Muscle layer of colon (tissue), 2 donors: ENCODE data around the gene C3orf22.
"Not testable (repeated sequence)": the region's sequence is repeated elsewhere in the genome, so short reads cannot be mapped to it uniquely, and the experiment has no call there.

ENCODE experiments used
- H3K27ac ChIP-seq: one replicate; pipeline ENCODE4 v1.7.0; 2013; ENCODE audit warnings: low read depth, mild to moderate bottlenecking, low read length, moderate library complexity
- H3K27me3 ChIP-seq, 2 donors: one replicate each; pipeline ENCODE4 v1.7.0; 2013; ENCODE audit warnings: low read length in 2 of 2, mild to moderate bottlenecking in 2 of 2; ENCODE audit not compliant: insufficient read depth in 2 of 2, control insufficient read depth in 1 of 2
- H3K36me3 ChIP-seq: one replicate; pipeline ENCODE4 v1.7.0; 2013; ENCODE audit warnings: mild to moderate bottlenecking, low read length; ENCODE audit not compliant: insufficient read depth
- H3K4me1 ChIP-seq: one replicate; pipeline ENCODE4 v1.7.0; 2013; ENCODE audit warnings: mild to moderate bottlenecking, low read length; ENCODE audit not compliant: insufficient read depth
- H3K4me3 ChIP-seq, 2 donors: one replicate each; pipeline ENCODE4 v1.7.0; 2013; ENCODE audit warnings: low read length in 2 of 2, low read depth in 1 of 2, mild to moderate bottlenecking in 1 of 2, moderate library complexity in 1 of 2
- H3K9ac ChIP-seq: one replicate; pipeline ENCODE4 v1.7.0; 2013; ENCODE audit warnings: low read length
- H3K9me3 ChIP-seq: one replicate; pipeline ENCODE4 v1.7.0; 2013; ENCODE audit warnings: mild to moderate bottlenecking, low read length
- donor health status: abdominal sarcoma.
- donor health status: Adenocarcinoma of cecum.

The C3orf22 gene, protein sequence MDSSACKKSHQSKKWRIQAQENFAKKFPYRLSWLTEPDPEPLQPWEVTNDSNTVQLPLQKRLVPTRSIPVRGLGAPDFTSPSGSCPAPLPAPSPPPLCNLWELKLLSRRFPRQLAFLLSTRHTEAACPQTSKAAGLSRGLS

GRCh38 chr3:126558336-126559071 lies at the start of gene C3orf22:
TSS of gene C3orf22 (minus strand) at chr3:126558932. CDS start at chr3:126553390, 5,542 bp downstream.
- no peaks in the 10 kb centered on the region for H3K36me3 ChIP-seq
- peaks cover 0 to 4% of the 10 kb centered on the region in 2 donors for H3K27me3 ChIP-seq
- no peak within 1 kb of the TSS for H3K9ac ChIP-seq
- no peaks in the 10 kb centered on the region for H3K4me1 ChIP-seq
- H3K4me3 ChIP-seq, result no peak within 1 kb of the TSS
- H3K9me3 ChIP-seq, result no peaks in the 10 kb centered on the region
- H3K27ac ChIP-seq, result no peak within 1 kb of the TSS

DNA sequence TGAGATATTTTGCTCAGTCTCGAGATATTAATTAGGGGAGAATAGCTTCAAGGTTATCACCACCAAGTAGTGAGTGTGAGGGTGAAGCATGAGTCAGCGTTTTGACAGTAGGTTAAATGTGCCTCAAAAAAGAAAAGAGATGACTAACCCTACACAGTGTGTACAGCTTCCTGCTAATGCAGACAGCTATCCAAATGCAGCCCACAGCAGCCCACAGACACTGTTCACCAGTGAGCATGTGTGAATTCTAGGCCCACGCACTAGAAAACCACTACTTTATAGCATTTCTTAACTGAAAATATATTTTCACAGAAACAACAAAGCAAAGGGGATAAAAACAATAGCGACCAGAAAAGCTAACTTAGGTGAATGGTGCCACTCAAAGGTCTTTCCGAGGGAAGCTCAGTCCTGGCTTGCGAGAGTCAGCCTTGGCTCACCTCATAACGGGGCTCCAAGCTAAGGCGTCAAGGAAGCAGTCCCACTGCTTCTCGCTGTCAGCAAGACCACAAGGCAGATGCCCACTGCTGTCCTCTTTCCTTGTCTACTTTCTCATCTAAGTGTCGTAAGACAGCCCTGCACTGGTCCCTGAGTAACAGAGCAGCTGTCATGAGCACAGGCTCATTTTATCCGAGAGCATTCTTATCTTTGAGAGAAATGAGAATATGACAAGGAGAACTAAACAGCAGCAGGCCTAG lies 48.6 kb upstream of the C3orf22 start:
- H3K36me3 ChIP-seq, result peaks cover 36% of the 10 kb centered on the region
- no peaks in the 10 kb centered on the region for H3K9me3 ChIP-seq
- H3K27ac ChIP-seq, result no peak overlapping the region
- H3K4me3 ChIP-seq, result no peak overlapping the region
- H3K4me1 ChIP-seq, result no peaks in the 10 kb centered on the region
- H3K9ac ChIP-seq, result no peak overlapping the region
- H3K27me3 ChIP-seq, result no peaks in the 10 kb centered on the region

- Histone ChIP-seq H3K27ac (no peak overlapping the region), H3K4me1 (no peaks in the 10 kb centered on the region), H3K36me3 (peaks cover 36% of the 10 kb centered on the region), H3K27me3 (no peaks in the 10 kb centered on the region), H3K9me3 (no peaks in the 10 kb centered on the region), H3K9ac (no peak overlapping the region), H3K4me3 (no peak overlapping the region)
Observed at GRCh38 chr3:126606001-126606400, 47.3 kb upstream of the C3orf22 start.

- Histone ChIP-seq H3K27ac (no peak overlapping the region), H3K9ac (no peak overlapping the region), H3K4me1 (no peaks in the 10 kb centered on the region), H3K27me3 (no peaks in the 10 kb centered on the region), H3K4me3 (no peak overlapping the region), H3K9me3 (no peaks in the 10 kb centered on the region), H3K36me3 (peaks cover 25% of the 10 kb centered on the region)
Observed at GRCh38 chr3:126604691-126605090, 46.0 kb upstream of the C3orf22 start.

DNA sequence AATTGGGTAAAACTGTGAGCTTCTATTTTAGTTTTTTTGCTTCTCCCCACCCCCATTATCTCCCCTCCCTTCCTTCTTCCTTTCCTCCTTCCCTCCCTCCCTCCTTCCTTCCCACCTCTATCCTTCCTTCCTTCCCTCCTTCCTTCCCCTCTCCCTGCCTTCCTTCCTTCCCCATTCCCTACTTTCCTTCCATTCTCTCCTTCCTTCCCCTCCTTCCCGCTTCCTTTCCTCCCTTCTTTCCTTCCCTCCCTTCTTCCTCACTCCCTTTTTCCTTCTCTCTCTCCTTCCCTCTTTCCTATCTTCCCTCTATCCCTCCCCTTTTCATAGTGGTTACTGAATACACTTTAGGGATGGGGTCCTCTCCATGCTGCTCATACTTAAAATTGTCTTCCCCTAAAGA lies 40.4 kb upstream of the C3orf22 start:
- H3K4me3 ChIP-seq, result no peak overlapping the region
- H3K27ac ChIP-seq, result no peak overlapping the region
- H3K36me3 ChIP-seq, result no peaks in the 10 kb centered on the region
- H3K9me3 ChIP-seq, result no peaks in the 10 kb centered on the region
- no peaks in the 10 kb centered on the region for H3K4me1 ChIP-seq
- H3K27me3 ChIP-seq, result no peaks in the 10 kb centered on the region
- H3K9ac ChIP-seq, result no peak overlapping the region

- H3K4me3 ChIP-seq, H3K36me3 ChIP-seq, H3K27me3 ChIP-seq, H3K27ac ChIP-seq, H3K9ac ChIP-seq, H3K4me1 ChIP-seq, H3K9me3 ChIP-seq: not testable (repeated sequence)
Observed at GRCh38 chr3:126595479-126595878, 36.7 kb upstream of the C3orf22 start.

GRCh38 chr3:126591515-126591914 lies 32.8 kb upstream of the C3orf22 start:
- H3K9me3 ChIP-seq, H3K4me3 ChIP-seq, H3K27me3 ChIP-seq, H3K27ac ChIP-seq, H3K9ac ChIP-seq, H3K36me3 ChIP-seq, H3K4me1 ChIP-seq: not testable (repeated sequence)

- Histone ChIP-seq H3K36me3 (no peaks in the 10 kb centered on the region), H3K9me3 (no peaks in the 10 kb centered on the region), H3K4me1 (no peaks in the 10 kb centered on the region), H3K27ac (no peak overlapping the region), H3K27me3 (no peaks in the 10 kb centered on the region), H3K9ac (no peak overlapping the region), H3K4me3 (no peak overlapping the region)
Observed at GRCh38 chr3:126582311-126582710, 23.6 kb upstream of the C3orf22 start.

GRCh38 chr3:126581569-126581968 lies 22.8 kb upstream of the C3orf22 start:
- no peaks in the 10 kb centered on the region for H3K4me1 ChIP-seq
- H3K27ac ChIP-seq, result no peak overlapping the region
- H3K9ac ChIP-seq, result no peak overlapping the region
- H3K9me3 ChIP-seq, result no peaks in the 10 kb centered on the region
- no peaks in the 10 kb centered on the region for H3K36me3 ChIP-seq
- no peak overlapping the region for H3K4me3 ChIP-seq
- no peaks in the 10 kb centered on the region for H3K27me3 ChIP-seq

GRCh38 chr3:126580746-126581145 lies 22.0 kb upstream of the C3orf22 start:
- Histone ChIP-seq H3K36me3 (no peaks in the 10 kb centered on the region), H3K4me3 (no peak overlapping the region), H3K9me3 (no peaks in the 10 kb centered on the region), H3K27ac (no peak overlapping the region), H3K27me3 (no peaks in the 10 kb centered on the region), H3K9ac (no peak overlapping the region), H3K4me1 (no peaks in the 10 kb centered on the region)

GRCh38 chr3:126578702-126579101 lies 20.0 kb upstream of the C3orf22 start:
- H3K27me3 ChIP-seq, result no peaks in the 10 kb centered on the region
- H3K36me3 ChIP-seq, result no peaks in the 10 kb centered on the region
- H3K9ac ChIP-seq, result no peak overlapping the region
- no peak overlapping the region for H3K4me3 ChIP-seq
- no peak overlapping the region for H3K27ac ChIP-seq
- H3K4me1 ChIP-seq, result no peaks in the 10 kb centered on the region
- H3K9me3 ChIP-seq, result no peaks in the 10 kb centered on the region
